Activated CD8-positive, alpha-beta T cell treated with anti-CD3 and anti-CD28 coated beads for 36 hours (primary cell): Measurements from ENCODE around the gene SCAF8. TPM values are rescaled to one million over a fixed set of nuclear protein-coding genes. Genes with fewer than 3 reads are reported as not detected.

Experiments used
- ATAC-seq: fragments of 200-7000 bp; cut with Tn5 transposase; one replicate; pipeline ENCODE4 v1.10.0; 2021; ENCODE audit warnings: mild to moderate bottlenecking, moderate library complexity
- CTCF ChIA-PET: fragments of 350-600 bp; sonication (Branson Sonifier 250); formaldehyde crosslinking; loops from one replicate; lab custom pipeline; 2021; ENCODE audit warnings: antibody characterized with exemption; lab: Charles Lee
- POLR2A ChIA-PET: fragments of 350-600 bp; sonication (Branson Sonifier 250); formaldehyde crosslinking; loops from one replicate; lab custom pipeline; 2021; ENCODE audit warnings: antibody characterized with exemption; lab: Charles Lee
- DNase-seq: peaks from one replicate; pipeline ENCODE4 v3.0.0-alpha.2; 2020
- H3K27ac Mint-ChIP-seq: one replicate; pipeline ENCODE4 v1.8.0; 2021; ENCODE audit warnings: mild to moderate bottlenecking, mixed read lengths
- H3K27me3 Mint-ChIP-seq: one replicate; pipeline ENCODE4 v1.8.0; 2021; ENCODE audit warnings: mixed read lengths
- H3K36me3 Mint-ChIP-seq: one replicate; pipeline ENCODE4 v1.8.0; 2021; ENCODE audit warnings: low read depth, mixed read lengths
- H3K4me1 Mint-ChIP-seq: one replicate; pipeline ENCODE4 v1.8.0; 2021; ENCODE audit warnings: low read depth, mixed read lengths
- H3K4me3 Mint-ChIP-seq: one replicate; pipeline ENCODE4 v1.8.0; 2021; ENCODE audit warnings: mild to moderate bottlenecking, moderate library complexity, mixed read lengths
- H3K9me3 Mint-ChIP-seq: one replicate; pipeline ENCODE4 v1.8.0; 2021; ENCODE audit warnings: mixed read lengths
- intact Hi-C: fragments of 100-400 bp; cut with micrococcal nuclease; formaldehyde crosslinking; loops from one replicate; pipeline ENCODE4 v1.10.0; 2022
- total RNA-seq, 2 experiments: library from RNA; stranded (reverse); gene quantifications; one replicate each; pipeline ENCODE4 v1.2.3, GENCODE V29; 2021
- TF ChIP-seq, protein P1 (sequence below): fragments of 200-600 bp; IDR thresholded peaks from one replicate; pipeline ENCODE4 v1.8.0; 2022; ENCODE audit warnings: antibody characterized with exemption, mild to moderate bottlenecking

SCAF8 gene
- total RNA-seq, 2 experiments from 2014 or later = 31.3 to 32.9 TPM

- TF ChIP-seq, protein P1, sequence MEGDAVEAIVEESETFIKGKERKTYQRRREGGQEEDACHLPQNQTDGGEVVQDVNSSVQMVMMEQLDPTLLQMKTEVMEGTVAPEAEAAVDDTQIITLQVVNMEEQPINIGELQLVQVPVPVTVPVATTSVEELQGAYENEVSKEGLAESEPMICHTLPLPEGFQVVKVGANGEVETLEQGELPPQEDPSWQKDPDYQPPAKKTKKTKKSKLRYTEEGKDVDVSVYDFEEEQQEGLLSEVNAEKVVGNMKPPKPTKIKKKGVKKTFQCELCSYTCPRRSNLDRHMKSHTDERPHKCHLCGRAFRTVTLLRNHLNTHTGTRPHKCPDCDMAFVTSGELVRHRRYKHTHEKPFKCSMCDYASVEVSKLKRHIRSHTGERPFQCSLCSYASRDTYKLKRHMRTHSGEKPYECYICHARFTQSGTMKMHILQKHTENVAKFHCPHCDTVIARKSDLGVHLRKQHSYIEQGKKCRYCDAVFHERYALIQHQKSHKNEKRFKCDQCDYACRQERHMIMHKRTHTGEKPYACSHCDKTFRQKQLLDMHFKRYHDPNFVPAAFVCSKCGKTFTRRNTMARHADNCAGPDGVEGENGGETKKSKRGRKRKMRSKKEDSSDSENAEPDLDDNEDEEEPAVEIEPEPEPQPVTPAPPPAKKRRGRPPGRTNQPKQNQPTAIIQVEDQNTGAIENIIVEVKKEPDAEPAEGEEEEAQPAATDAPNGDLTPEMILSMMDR = no peak
- ChIA-PET POLR2A (interaction anchor here (0.8 kb wide), 1 partner anchor 213 kb away, joined by 3 read pairs; no protein-coding TSS in a partner anchor), CTCF (no interaction called here)
Observed at GRCh38 chr6:154842833-154843232, 109.6 kb downstream of the SCAF8 start.

DNA sequence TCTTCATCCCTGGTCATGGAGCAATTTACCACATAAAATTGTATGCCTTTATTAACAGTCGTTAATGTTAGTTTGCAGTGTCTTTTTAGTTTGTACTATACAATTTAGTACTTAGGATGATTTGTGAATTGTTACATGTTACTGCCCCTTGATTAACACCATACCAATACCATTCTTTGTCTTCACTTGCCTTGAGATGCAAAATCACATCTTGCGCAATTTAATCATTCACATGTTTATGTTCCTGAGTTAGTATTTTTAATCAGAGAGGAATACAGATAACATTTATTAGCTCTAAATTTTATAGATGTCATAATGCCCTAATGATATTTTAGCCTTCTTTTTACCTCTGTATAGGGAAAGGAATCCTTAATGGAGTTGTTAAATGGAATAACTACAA, 114.1 kb downstream of the SCAF8 start:
- DNase-seq (no peak), ATAC-seq (no peak)
- intact Hi-C loops = no loop called here
- H3K4me3 Mint-ChIP-seq = no peak overlapping the region
- CTCF ChIA-PET = interaction anchor here (1.0 kb wide), 1 partner anchor 172 kb away, joined by 3 read pairs; no protein-coding TSS in a partner anchor
- POLR2A ChIA-PET = no interaction called here
- no peaks in the 10 kb centered on the region for H3K27me3 Mint-ChIP-seq
- TF ChIP-seq, protein P1 = no peak
- H3K4me1 Mint-ChIP-seq = peaks cover 41% of the 10 kb centered on the region
- H3K9me3 Mint-ChIP-seq = no peaks in the 10 kb centered on the region
- peaks cover 19% of the 10 kb centered on the region for H3K36me3 Mint-ChIP-seq
- no peak overlapping the region for H3K27ac Mint-ChIP-seq

More at GRCh38 chr6:154842833-154843232, 109.6 kb downstream of the SCAF8 start:
- no peaks in the 10 kb centered on the region for H3K9me3 Mint-ChIP-seq
- ATAC-seq (no peak), DNase-seq (no peak)
- H3K4me3 Mint-ChIP-seq = no peak overlapping the region
- no peaks in the 10 kb centered on the region for H3K27me3 Mint-ChIP-seq
- H3K36me3 Mint-ChIP-seq = peaks cover 13% of the 10 kb centered on the region
- intact Hi-C loops = no loop called here
- H3K4me1 Mint-ChIP-seq = peaks cover 39% of the 10 kb centered on the region
- no peak overlapping the region for H3K27ac Mint-ChIP-seq

DNA sequence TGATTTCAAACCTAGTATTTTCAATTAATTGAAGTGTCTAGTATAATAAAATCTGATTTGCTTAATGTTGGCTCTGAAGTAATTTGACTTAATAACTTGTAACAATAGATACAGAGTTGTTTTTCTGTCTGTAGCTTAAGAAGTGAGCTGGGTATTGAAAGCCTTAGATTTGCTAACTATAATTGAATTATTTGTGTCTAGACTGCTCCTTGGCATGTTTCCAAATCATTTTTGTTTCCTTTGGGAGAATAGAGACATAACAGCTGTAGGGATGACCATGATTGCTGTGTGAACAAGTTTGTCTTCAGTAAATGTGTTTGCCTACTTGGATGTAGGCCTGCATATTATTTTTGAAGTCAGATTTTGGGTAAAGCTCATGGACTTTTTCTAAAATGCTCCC, 115.4 kb downstream of the SCAF8 start:
- intact Hi-C loops = no loop called here
- ChIA-PET POLR2A (no interaction called here), CTCF (no interaction called here)
- Mint-ChIP-seq H3K9me3 (no peaks in the 10 kb centered on the region), H3K36me3 (peaks cover 24% of the 10 kb centered on the region), H3K27ac (no peak overlapping the region), H3K27me3 (no peaks in the 10 kb centered on the region), H3K4me1 (peaks cover 33% of the 10 kb centered on the region), H3K4me3 (no peak overlapping the region)
- ATAC-seq (no peak), DNase-seq (no peak)
- TF ChIP-seq, protein P1 = no peak

GRCh38 chr6:154849475-154849874, 116.3 kb downstream of the SCAF8 start:
- intact Hi-C loops = no loop called here
- DNase-seq = no peak
- POLR2A ChIA-PET = no interaction called here
- Mint-ChIP-seq H3K36me3 (peaks cover 27% of the 10 kb centered on the region), H3K9me3 (no peaks in the 10 kb centered on the region), H3K27me3 (no peaks in the 10 kb centered on the region), H3K4me3 (no peak overlapping the region), H3K4me1 (peaks cover 28% of the 10 kb centered on the region), H3K27ac (no peak overlapping the region)
- CTCF ChIA-PET = no interaction called here
- TF ChIP-seq, protein P1 = no peak
- no peak for ATAC-seq

- no peak overlapping the region for H3K27ac Mint-ChIP-seq
- DNase-seq (no peak), ATAC-seq (no peak)
- H3K36me3 Mint-ChIP-seq = peaks cover 24% of the 10 kb centered on the region
- TF ChIP-seq, protein P1 = no peak
- POLR2A ChIA-PET = interaction anchor here (0.6 kb wide), 1 partner anchor 55 kb away, joined by 3 read pairs; no protein-coding TSS in a partner anchor
- no peak overlapping the region for H3K4me3 Mint-ChIP-seq
- CTCF ChIA-PET = interaction anchor here (0.7 to 3.3 kb wide), 4 partner anchors 15 to 177 kb away, joined by 3 to 11 read pairs (median 3); no protein-coding TSS in a partner anchor
- intact Hi-C loops = no loop called here
- no peaks in the 10 kb centered on the region for H3K9me3 Mint-ChIP-seq
- peaks cover 17% of the 10 kb centered on the region for H3K4me1 Mint-ChIP-seq
- H3K27me3 Mint-ChIP-seq = no peaks in the 10 kb centered on the region
Observed at GRCh38 chr6:154852687-154853086, 119.5 kb downstream of the SCAF8 start.
